ENCODE data around the gene CORO2B. TPM values are rescaled to one million over a fixed set of nuclear protein-coding genes. Genes with fewer than 3 reads are reported as not detected.

Gene CORO2B
- total and polyA plus RNA-seq, 9 of the 15 experiments (the other 6 are each of a cell fraction or from before 2014, with no cell fraction given) = not detected

GRCh38 chr15:68617001-68617400 is 38.2 kb downstream of the CORO2B start:
- FAIRE-seq = no peak
- no peak overlapping the region for H3K4me2 ChIP-seq (ENCODE audit: insufficient read depth, low read length)
- BruUV-seq (replicated peaks) = no TSS peak
- TF ChIP-seq BCOR (IDR thresholded peaks at IDR 0.05) = no peak
- TF ChIP-seq, protein P1, sequence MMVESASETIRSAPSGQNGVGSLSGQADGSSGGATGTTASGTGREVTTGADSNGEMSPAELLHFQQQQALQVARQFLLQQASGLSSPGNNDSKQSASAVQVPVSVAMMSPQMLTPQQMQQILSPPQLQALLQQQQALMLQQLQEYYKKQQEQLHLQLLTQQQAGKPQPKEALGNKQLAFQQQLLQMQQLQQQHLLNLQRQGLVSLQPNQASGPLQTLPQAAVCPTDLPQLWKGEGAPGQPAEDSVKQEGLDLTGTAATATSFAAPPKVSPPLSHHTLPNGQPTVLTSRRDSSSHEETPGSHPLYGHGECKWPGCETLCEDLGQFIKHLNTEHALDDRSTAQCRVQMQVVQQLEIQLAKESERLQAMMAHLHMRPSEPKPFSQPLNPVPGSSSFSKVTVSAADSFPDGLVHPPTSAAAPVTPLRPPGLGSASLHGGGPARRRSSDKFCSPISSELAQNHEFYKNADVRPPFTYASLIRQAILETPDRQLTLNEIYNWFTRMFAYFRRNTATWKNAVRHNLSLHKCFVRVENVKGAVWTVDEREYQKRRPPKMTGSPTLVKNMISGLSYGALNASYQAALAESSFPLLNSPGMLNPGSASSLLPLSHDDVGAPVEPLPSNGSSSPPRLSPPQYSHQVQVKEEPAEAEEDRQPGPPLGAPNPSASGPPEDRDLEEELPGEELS (CRISPR knock-in tag; IDR thresholded peaks at IDR 0.05; ENCODE audit: borderline replicate concordance) = no peak
- TF ChIP-seq NCOA6 (IDR thresholded peaks at IDR 0.05) = no peak
- no peak for TF ChIP-seq PCBP2 (IDR thresholded peaks at IDR 0.05; ENCODE audit: low read depth, low read length, poor library complexity, severe bottlenecking)
- TF ChIP-seq, protein P2, sequence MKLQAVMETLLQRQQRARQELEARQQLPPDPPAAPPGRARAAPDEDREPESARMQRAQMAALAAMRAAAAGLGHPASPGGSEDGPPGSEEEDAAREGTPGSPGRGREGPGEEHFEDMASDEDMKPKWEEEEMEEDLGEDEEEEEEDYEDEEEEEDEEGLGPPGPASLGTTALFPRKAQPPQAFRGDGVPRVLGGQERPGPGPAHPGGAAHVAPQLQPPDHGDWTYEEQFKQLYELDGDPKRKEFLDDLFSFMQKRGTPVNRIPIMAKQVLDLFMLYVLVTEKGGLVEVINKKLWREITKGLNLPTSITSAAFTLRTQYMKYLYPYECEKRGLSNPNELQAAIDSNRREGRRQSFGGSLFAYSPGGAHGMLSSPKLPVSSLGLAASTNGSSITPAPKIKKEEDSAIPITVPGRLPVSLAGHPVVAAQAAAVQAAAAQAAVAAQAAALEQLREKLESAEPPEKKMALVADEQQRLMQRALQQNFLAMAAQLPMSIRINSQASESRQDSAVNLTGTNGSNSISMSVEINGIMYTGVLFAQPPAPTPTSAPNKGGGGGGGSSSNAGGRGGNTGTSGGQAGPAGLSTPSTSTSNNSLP (IDR thresholded peaks at IDR 0.05; ENCODE audit: borderline replicate concordance, low read depth, low read length) = no peak
- no peak for TF ChIP-seq ZNF140 (CRISPR knock-in tag; IDR thresholded peaks at IDR 0.05)
- TF ChIP-seq, protein P3, sequence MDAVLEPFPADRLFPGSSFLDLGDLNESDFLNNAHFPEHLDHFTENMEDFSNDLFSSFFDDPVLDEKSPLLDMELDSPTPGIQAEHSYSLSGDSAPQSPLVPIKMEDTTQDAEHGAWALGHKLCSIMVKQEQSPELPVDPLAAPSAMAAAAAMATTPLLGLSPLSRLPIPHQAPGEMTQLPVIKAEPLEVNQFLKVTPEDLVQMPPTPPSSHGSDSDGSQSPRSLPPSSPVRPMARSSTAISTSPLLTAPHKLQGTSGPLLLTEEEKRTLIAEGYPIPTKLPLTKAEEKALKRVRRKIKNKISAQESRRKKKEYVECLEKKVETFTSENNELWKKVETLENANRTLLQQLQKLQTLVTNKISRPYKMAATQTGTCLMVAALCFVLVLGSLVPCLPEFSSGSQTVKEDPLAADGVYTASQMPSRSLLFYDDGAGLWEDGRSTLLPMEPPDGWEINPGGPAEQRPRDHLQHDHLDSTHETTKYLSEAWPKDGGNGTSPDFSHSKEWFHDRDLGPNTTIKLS (IDR thresholded peaks at IDR 0.05; ENCODE audit: borderline replicate concordance, low read depth) = no peak
- TF ChIP-seq ZNF584 (CRISPR knock-in tag; IDR thresholded peaks at IDR 0.05; ENCODE audit: low read depth) = no peak
- no peak for TF ChIP-seq THRAP3 (IDR thresholded peaks at IDR 0.05; ENCODE audit: borderline replicate concordance)
- no peak for TF ChIP-seq TBL1XR1 (IDR thresholded peaks at IDR 0.05; ENCODE audit: low read length in 2 of 2)
- TF ChIP-seq HLTF (IDR thresholded peaks at IDR 0.05) = no peak
- TF ChIP-seq NCOA1 (IDR thresholded peaks at IDR 0.05; ENCODE audit: low read depth) = no peak
- no peak for TF ChIP-seq MTA2 (IDR thresholded peaks at IDR 0.05; ENCODE audit: low read depth)
- no peak for TF ChIP-seq IRF2 (CRISPR knock-in tag; IDR thresholded peaks at IDR 0.05)
- no peak for TF ChIP-seq KLF1 (tag; IDR thresholded peaks at IDR 0.05)
- no peak for TF ChIP-seq DMBX1 (CRISPR knock-in tag; IDR thresholded peaks at IDR 0.05; ENCODE audit: borderline replicate concordance)
- TF ChIP-seq HCFC1 (IDR thresholded peaks at IDR 0.05; ENCODE audit: low read depth, low read length) = no peak
- TF ChIP-seq NCOA2 (IDR thresholded peaks at IDR 0.05; ENCODE audit: partially characterized antibody in 2 of 2) = no peak

More at GRCh38 chr15:68617001-68617400, 38.2 kb downstream of the CORO2B start:
- no peak overlapping the region for H3K9ac ChIP-seq (ENCODE audit: insufficient read depth in 1 of 2, low read depth in 2 of 2, low read length in 2 of 2)
- no peaks in the 10 kb centered on the region for H3K36me3 ChIP-seq (ENCODE audit: control insufficient read depth, insufficient read depth, low read length)
- WGBS (ENCODE audit: insufficient coverage, low coverage, missing lambda C conversion rate) = 0% methylated on average over 2 of the region's 2 CpGs
- no peaks in the 10 kb centered on the region for H3K9me3 ChIP-seq (replicated peaks; ENCODE audit: control insufficient read depth, insufficient read depth, low read depth, low read length)
- peaks cover 24 to 43% of the 10 kb centered on the region in 2 experiments for H3K27me3 ChIP-seq (ENCODE audit: control insufficient read depth in 2 of 2, insufficient read depth in 2 of 2, low read length in 2 of 2)
- H3K79me2 ChIP-seq (ENCODE audit: control insufficient read depth, insufficient read depth, low read length) = no peaks in the 10 kb centered on the region
- in situ Hi-C loops (cut with MboI) (no loop called here), intact Hi-C loops (cut with micrococcal nuclease) (no loop called here)
- H3K9me1 ChIP-seq (ENCODE audit: control insufficient read depth, insufficient read depth, low read length) = no peaks in the 10 kb centered on the region
- H3K4me3 ChIP-seq = no peak overlapping the region
- H2AFZ ChIP-seq (ENCODE audit: low read depth, low read length) = no peak overlapping the region
- ATAC-seq (no peak), DNase-seq (ENCODE audit: extremely low read depth in 1 of 4, low spot score in 3 of 4) (no peak)
- ChIA-PET POLR2A (interaction anchor here (0.6 kb wide), 1 partner anchor 86 kb away, joined by 4 read pairs; no protein-coding TSS in a partner anchor), CTCF (ENCODE audit: low intra/inter-chr PET ratio) (no interaction called here)
- peaks cover 4% of the 10 kb centered on the region; the same call in 1 of the 2 replicates for H4K20me1 ChIP-seq (replicated peaks; ENCODE audit: control insufficient read depth, insufficient read depth, low read length)
- peaks cover 3% of the 10 kb centered on the region in 2 experiments; a peak in 1 of 5 replicates for H3K4me1 ChIP-seq (replicated peaks in 1 of 2; ENCODE audit: control insufficient read depth in 2 of 2, insufficient read depth in 2 of 2, low read length in 2 of 2)
- no peak overlapping the region for H3K27ac ChIP-seq (ENCODE audit: extremely low read depth, low read depth, low read length)

Data from K562 (cell line).